ENCODE measurements around the gene NEURL3.

DNA sequence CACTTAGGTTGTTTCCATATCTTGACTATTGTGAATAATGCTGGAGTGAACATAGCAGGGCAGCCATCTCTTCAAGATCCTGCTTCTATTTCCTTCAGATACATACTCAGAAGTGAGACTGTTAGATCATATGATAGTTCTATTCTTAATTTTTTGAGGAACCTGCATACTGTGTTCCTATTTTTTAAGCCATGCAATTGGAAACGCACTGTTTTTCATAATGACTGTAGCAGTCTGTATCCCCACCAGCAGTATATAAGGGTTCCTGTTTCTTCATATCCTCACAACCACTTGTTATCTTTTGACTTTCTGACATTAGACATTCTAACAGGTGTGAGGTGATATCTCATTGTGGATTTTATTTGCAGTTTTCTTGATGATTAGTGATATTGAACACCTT, 15.5 kb downstream of the NEURL3 start:
- TF ChIP-seq POLR2AphosphoS5 (IDR thresholded peaks at IDR 0.05) (no peak), POLR2A (IDR thresholded peaks at IDR 0.05) (no peak), EP300 (IDR thresholded peaks at IDR 0.05) (no peak)
- TF ChIP-seq, protein P1, sequence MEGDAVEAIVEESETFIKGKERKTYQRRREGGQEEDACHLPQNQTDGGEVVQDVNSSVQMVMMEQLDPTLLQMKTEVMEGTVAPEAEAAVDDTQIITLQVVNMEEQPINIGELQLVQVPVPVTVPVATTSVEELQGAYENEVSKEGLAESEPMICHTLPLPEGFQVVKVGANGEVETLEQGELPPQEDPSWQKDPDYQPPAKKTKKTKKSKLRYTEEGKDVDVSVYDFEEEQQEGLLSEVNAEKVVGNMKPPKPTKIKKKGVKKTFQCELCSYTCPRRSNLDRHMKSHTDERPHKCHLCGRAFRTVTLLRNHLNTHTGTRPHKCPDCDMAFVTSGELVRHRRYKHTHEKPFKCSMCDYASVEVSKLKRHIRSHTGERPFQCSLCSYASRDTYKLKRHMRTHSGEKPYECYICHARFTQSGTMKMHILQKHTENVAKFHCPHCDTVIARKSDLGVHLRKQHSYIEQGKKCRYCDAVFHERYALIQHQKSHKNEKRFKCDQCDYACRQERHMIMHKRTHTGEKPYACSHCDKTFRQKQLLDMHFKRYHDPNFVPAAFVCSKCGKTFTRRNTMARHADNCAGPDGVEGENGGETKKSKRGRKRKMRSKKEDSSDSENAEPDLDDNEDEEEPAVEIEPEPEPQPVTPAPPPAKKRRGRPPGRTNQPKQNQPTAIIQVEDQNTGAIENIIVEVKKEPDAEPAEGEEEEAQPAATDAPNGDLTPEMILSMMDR (IDR thresholded peaks at IDR 0.05): no peak

All from sigmoid colon (tissue), 4 donors.